Measurements from ENCODE around the gene CNTNAP3. TPM values are rescaled to one million over a fixed set of nuclear protein-coding genes. Genes with fewer than 3 reads are reported as not detected.

Gene CNTNAP3
- total RNA-seq, 2 experiments from 2014 or later = not detected

Other genes starting within 250 kb of the CNTNAP3 start
- not detected for gene SPATA31A1, start 67.5 kb upstream of the CNTNAP3 start, total RNA-seq

Data from activated CD8-positive, alpha-beta T cell treated with anti-CD3 and anti-CD28 coated beads, Interleukin-2, amount 10 ng/mL, durations not matched to agents 7 days and 5 days (primary cell).